Thoracic aorta (tissue), 2 donors: ENCODE results near the gene DPH7. TPM values are rescaled to one million over a fixed set of nuclear protein-coding genes. Genes with fewer than 3 reads are reported as not detected.
A peak's percentile ranks its signal among the peaks of the same experiment; 100 is the strongest.
"Not testable (repeated sequence)": the region's sequence is repeated elsewhere in the genome, so short reads cannot be mapped to it uniquely, and the experiment has no call there.

Source experiments
- ATAC-seq: fragments of 150-250 bp; one replicate; pipeline ENCODE4 v1.8.0; 2017; ENCODE audit warnings: low read depth; ENCODE audit not compliant: insufficient number of reproducible peaks, low FRiP score
- DNase-seq: peaks from one replicate; pipeline ENCODE4 v3.0.0-alpha.2; 2020; ENCODE audit warnings: low spot score
- H3K27ac ChIP-seq, 2 donors: fragments of 200-600 bp; sonication (generic); 1 replicate in 1 of 2; 2 replicates in 1 of 2; pipeline ENCODE4 v1.5.1; 2016; ENCODE audit warnings: mild to moderate bottlenecking in 2 of 2, moderate library complexity in 2 of 2
- H3K27me3 ChIP-seq: fragments of 200-600 bp; sonication (generic); replicated peaks from 2 replicates; pipeline ENCODE4 v1.6.0; 2016; ENCODE audit warnings: mild to moderate bottlenecking; ENCODE audit not compliant: insufficient read depth
- H3K36me3 ChIP-seq: fragments of 200-600 bp; sonication (generic); one replicate; pipeline ENCODE4 v1.5.1; 2016
- H3K4me1 ChIP-seq, 2 donors: fragments of 200-600 bp; sonication (generic); 1 replicate in 1 of 2; 2 replicates in 1 of 2; pipeline versions ENCODE4 v1.5.1 to v1.6.0; 2016; ENCODE audit warnings: low read depth in 2 of 2, mild to moderate bottlenecking in 1 of 2; ENCODE audit not compliant: control insufficient read depth in 1 of 2
- H3K4me3 ChIP-seq: fragments of 200-600 bp; sonication (generic); 2 replicates; pipeline ENCODE4 v1.5.1; 2016; ENCODE audit warnings: mild to moderate bottlenecking
- H3K9me3 ChIP-seq: fragments of 200-600 bp; sonication (generic); 2 replicates; pipeline ENCODE4 v1.5.1; 2016
- total RNA-seq, 2 donors: library from RNA; depleted of rRNA; stranded (reverse); fragments of >200 nt; gene quantifications; one replicate each; pipeline versions ENCODE4 v1.1.0 to v1.2.3, GENCODE V29; 2016
- TF ChIP-seq, protein P1 (sequence below): fragments of 200-600 bp; sonication (generic); IDR thresholded peaks from one replicate; pipeline ENCODE4 v1.5.1; 2019; ENCODE audit warnings: antibody characterized with exemption

DPH7 gene
- total RNA-seq, 2 donors from 2014 or later: 36.8 to 43.7 TPM

GRCh38 chr9:137554349-137554748 lies 24.4 kb downstream of the DPH7 start:
- DNase-seq (no peak), ATAC-seq (no peak)
- H3K27me3 ChIP-seq: no peaks in the 10 kb centered on the region
- H3K27ac ChIP-seq: no peak overlapping the region
- TF ChIP-seq, protein P1, sequence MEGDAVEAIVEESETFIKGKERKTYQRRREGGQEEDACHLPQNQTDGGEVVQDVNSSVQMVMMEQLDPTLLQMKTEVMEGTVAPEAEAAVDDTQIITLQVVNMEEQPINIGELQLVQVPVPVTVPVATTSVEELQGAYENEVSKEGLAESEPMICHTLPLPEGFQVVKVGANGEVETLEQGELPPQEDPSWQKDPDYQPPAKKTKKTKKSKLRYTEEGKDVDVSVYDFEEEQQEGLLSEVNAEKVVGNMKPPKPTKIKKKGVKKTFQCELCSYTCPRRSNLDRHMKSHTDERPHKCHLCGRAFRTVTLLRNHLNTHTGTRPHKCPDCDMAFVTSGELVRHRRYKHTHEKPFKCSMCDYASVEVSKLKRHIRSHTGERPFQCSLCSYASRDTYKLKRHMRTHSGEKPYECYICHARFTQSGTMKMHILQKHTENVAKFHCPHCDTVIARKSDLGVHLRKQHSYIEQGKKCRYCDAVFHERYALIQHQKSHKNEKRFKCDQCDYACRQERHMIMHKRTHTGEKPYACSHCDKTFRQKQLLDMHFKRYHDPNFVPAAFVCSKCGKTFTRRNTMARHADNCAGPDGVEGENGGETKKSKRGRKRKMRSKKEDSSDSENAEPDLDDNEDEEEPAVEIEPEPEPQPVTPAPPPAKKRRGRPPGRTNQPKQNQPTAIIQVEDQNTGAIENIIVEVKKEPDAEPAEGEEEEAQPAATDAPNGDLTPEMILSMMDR: no peak
- peaks cover 11 to 17% of the 10 kb centered on the region in 2 donors for H3K4me1 ChIP-seq
- H3K4me3 ChIP-seq: no peak overlapping the region
- H3K36me3 ChIP-seq: peaks cover 21% of the 10 kb centered on the region
- H3K9me3 ChIP-seq: no peaks in the 10 kb centered on the region

- H3K9me3 ChIP-seq, H3K27me3 ChIP-seq, H3K4me3 ChIP-seq, H3K27ac ChIP-seq, ATAC-seq, DNase-seq: not testable (repeated sequence)
- H3K4me1 ChIP-seq: peaks cover 15 to 24% of the 10 kb centered on the region in 2 donors
- H3K36me3 ChIP-seq: peaks cover 21% of the 10 kb centered on the region
Measured at GRCh38 chr9:137553654-137554053, 25.1 kb downstream of the DPH7 start.

GRCh38 chr9:137552022-137552768 lies 26.5 kb downstream of the DPH7 start:
- DNase-seq: no peak
- Histone ChIP-seq H3K4me3 (peak overlapping the region; percentile 96), H3K27me3 (no peaks in the 10 kb centered on the region), H3K9me3 (no peaks in the 10 kb centered on the region), H3K36me3 (peaks cover 18% of the 10 kb centered on the region), H3K27ac (peak overlapping the region; percentile 60 to 84), H3K4me1 (peaks cover 16 to 39% of the 10 kb centered on the region in 2 donors)
- TF ChIP-seq, protein P1: no peak
- ATAC-seq: peak; percentile 4

GRCh38 chr9:137551264-137552021 lies 27.3 kb downstream of the DPH7 start, which contains the start of gene MRPL41:
TSS of gene MRPL41 (plus strand) at chr9:137551879. CDS start at chr9:137552082, 203 bp downstream.
- Histone ChIP-seq H3K4me3 (peak within 1 kb of the TSS; percentile 96), H3K4me1 (peaks cover 16 to 39% of the 10 kb centered on the region in 2 donors), H3K27ac (peak within 1 kb of the TSS; percentile 81 to 85), H3K9me3 (no peaks in the 10 kb centered on the region), H3K36me3 (peaks cover 17% of the 10 kb centered on the region), H3K27me3 (no peaks in the 10 kb centered on the region)
- DNase-seq: no peak
- TF ChIP-seq, protein P1: peak; percentile 62
- ATAC-seq: peak; percentile 23

GRCh38 chr9:137550958-137551263 lies 27.8 kb downstream of the DPH7 start:
- Histone ChIP-seq H3K27ac (peak overlapping the region; percentile 81 to 85), H3K4me1 (peaks cover 16 to 39% of the 10 kb centered on the region in 2 donors)
- H3K9me3 ChIP-seq: not testable (repeated sequence)

DNA sequence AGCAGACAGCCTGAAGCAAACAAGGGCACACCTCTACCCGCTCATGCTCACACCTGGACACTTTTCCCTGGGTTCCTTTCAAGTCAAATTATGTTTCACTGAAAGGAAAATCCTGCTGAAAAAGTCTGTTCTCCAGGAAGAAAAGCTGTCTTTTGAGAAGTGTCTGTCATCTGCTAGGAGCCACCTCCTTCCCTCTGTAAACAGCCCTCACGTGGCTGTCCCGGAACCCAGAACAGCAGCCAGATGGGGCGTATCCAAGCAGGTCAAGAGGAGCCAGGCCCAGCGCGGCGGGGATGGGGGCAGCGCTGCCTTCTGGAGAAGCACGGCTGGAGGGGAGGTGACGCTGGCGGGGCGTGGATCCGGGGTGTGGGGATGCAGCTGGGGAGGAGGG lies 28.5 kb downstream of the DPH7 start, which contains the start of gene PNPLA7:
Gene PNPLA7 (minus strand): TSS at position 172 of the 391 bp plus-strand sequence. CDS start 205 bp downstream, outside the sequence.
- TF ChIP-seq, protein P1: no peak
- Histone ChIP-seq H3K9me3 (no peaks in the 10 kb centered on the region), H3K27me3 (no peaks in the 10 kb centered on the region), H3K27ac (peak within 1 kb of the TSS; percentile 81 to 85), H3K36me3 (peaks cover 8% of the 10 kb centered on the region), H3K4me1 (peaks cover 16 to 40% of the 10 kb centered on the region in 2 donors), H3K4me3 (peak within 1 kb of the TSS; percentile 96)
- ATAC-seq (no peak), DNase-seq (peak; percentile 72)

More at GRCh38 chr9:137550958-137551263, 27.8 kb downstream of the DPH7 start:
- not testable (repeated sequence) for ATAC-seq, DNase-seq, H3K27me3 ChIP-seq
- H3K4me3 ChIP-seq: peak overlapping the region; percentile 96
- H3K36me3 ChIP-seq: peaks cover 11% of the 10 kb centered on the region
